H9 (cell line): ENCODE results near the gene TIMM17A. TPM values are rescaled to one million over a fixed set of nuclear protein-coding genes. Genes with fewer than 3 reads are reported as not detected.

ENCODE experiments used
- DNase-seq: peaks from one replicate; pipeline ENCODE4 v3.0.0-alpha.2; 2017
- H2AFZ ChIP-seq: one replicate; pipeline ENCODE4 v1.6.1; 2013; ENCODE audit warnings: mild to moderate bottlenecking, low read length, control low read depth, moderate library complexity
- H2AK5ac ChIP-seq: 2 replicates; pipeline ENCODE4 v1.6.1; 2013; ENCODE audit warnings: low read length, control low read depth, mixed read lengths; ENCODE audit not compliant: insufficient read length
- H2BK120ac ChIP-seq: one replicate; pipeline ENCODE4 v1.6.1; 2013; ENCODE audit warnings: low read depth, mild to moderate bottlenecking, low read length, control low read depth, inconsistent platforms; ENCODE audit not compliant: poor library complexity, severe bottlenecking
- H2BK12ac ChIP-seq: 2 replicates; pipeline ENCODE4 v1.6.1; 2013; ENCODE audit warnings: low read length, control low read depth, mixed read lengths, low read depth; ENCODE audit not compliant: insufficient read length
- H2BK15ac ChIP-seq: 2 replicates; pipeline ENCODE4 v1.6.1; 2013; ENCODE audit warnings: low read depth, low read length, control low read depth
- H2BK20ac ChIP-seq: one replicate; pipeline ENCODE4 v1.6.1; 2013; ENCODE audit warnings: low read depth, mild to moderate bottlenecking, low read length, control low read depth, inconsistent platforms; ENCODE audit not compliant: poor library complexity, severe bottlenecking
- H2BK5ac ChIP-seq: 2 replicates; pipeline ENCODE4 v1.6.1; 2013; ENCODE audit warnings: low read length, control low read depth, mixed read lengths; ENCODE audit not compliant: insufficient read length
- H3K14ac ChIP-seq: 2 replicates; pipeline ENCODE4 v1.6.1; 2013; ENCODE audit warnings: low read length, control low read depth; ENCODE audit not compliant: insufficient read depth
- H3K18ac ChIP-seq: 2 replicates; pipeline ENCODE4 v1.6.1; 2013; ENCODE audit warnings: low read depth, mild to moderate bottlenecking, mixed read lengths, low read length, control low read depth; ENCODE audit not compliant: insufficient read length
- H3K23ac ChIP-seq: 2 replicates; pipeline ENCODE4 v1.6.1; 2013; ENCODE audit warnings: low read length, control low read depth, mixed read lengths, low read depth; ENCODE audit not compliant: insufficient read length
- H3K23me2 ChIP-seq: 2 replicates; pipeline ENCODE4 v1.6.1; 2013; ENCODE audit warnings: low read depth, mild to moderate bottlenecking, mixed read lengths, low read length, control low read depth; ENCODE audit not compliant: insufficient read length, poor library complexity, severe bottlenecking
- H3K27ac ChIP-seq: 2 replicates; pipeline ENCODE4 v1.5.1; 2013; ENCODE audit warnings: low read length, control low read depth, mixed read lengths, low read depth; ENCODE audit not compliant: insufficient read length
- H3K27me3 ChIP-seq: 2 replicates; pipeline ENCODE4 v1.6.1; 2013; ENCODE audit warnings: low read length, control low read depth, inconsistent platforms; ENCODE audit not compliant: insufficient read depth
- H3K4ac ChIP-seq: 2 replicates; pipeline ENCODE4 v1.6.1; 2013; ENCODE audit warnings: low read depth, mild to moderate bottlenecking, control low read depth, inconsistent platforms, low read length, moderate library complexity
- H3K4me1 ChIP-seq: 2 replicates; pipeline ENCODE4 v1.6.1; 2013; ENCODE audit warnings: low read length, control low read depth, inconsistent platforms; ENCODE audit not compliant: insufficient read depth
- H3K4me2 ChIP-seq: 2 replicates; pipeline ENCODE4 v1.6.1; 2013; ENCODE audit warnings: low read length, control low read depth, mixed read lengths; ENCODE audit not compliant: insufficient read length, insufficient read depth
- H3K56ac ChIP-seq: 2 replicates; pipeline ENCODE4 v1.6.1; 2013; ENCODE audit warnings: low read depth, mild to moderate bottlenecking, mixed read lengths, low read length, control low read depth; ENCODE audit not compliant: insufficient read length
- H3K79me1 ChIP-seq: 2 replicates; pipeline ENCODE4 v1.6.1; 2013; ENCODE audit warnings: low read depth, mild to moderate bottlenecking, moderate library complexity, low read length, control low read depth, inconsistent platforms; ENCODE audit not compliant: insufficient read depth, poor library complexity, severe bottlenecking
- H3K79me2 ChIP-seq: 2 replicates; pipeline ENCODE4 v1.6.1; 2013; ENCODE audit warnings: low read length, control low read depth, inconsistent platforms; ENCODE audit not compliant: insufficient read depth
- H3K9ac ChIP-seq: 2 replicates; pipeline ENCODE4 v1.6.1; 2013; ENCODE audit warnings: low read length, control low read depth, mixed read lengths; ENCODE audit not compliant: insufficient read length; ENCODE audit errors: extremely low read depth
- H3K9me3 ChIP-seq: one replicate; pipeline ENCODE4 v1.6.1; 2013; ENCODE audit warnings: low read depth, low read length, inconsistent platforms; ENCODE audit not compliant: control insufficient read depth
- H3T11ph ChIP-seq: one replicate; pipeline ENCODE4 v1.6.1; 2013; ENCODE audit warnings: mild to moderate bottlenecking, low read length, control low read depth, inconsistent platforms
- H4K20me1 ChIP-seq: one replicate; pipeline ENCODE4 v1.6.1; 2013; ENCODE audit not compliant: control insufficient read depth, insufficient read length, insufficient read depth
- H4K5ac ChIP-seq: 2 replicates; pipeline ENCODE4 v1.6.1; 2013; ENCODE audit warnings: low read depth, mild to moderate bottlenecking, mixed read lengths, low read length, control low read depth; ENCODE audit not compliant: insufficient read length
- H4K8ac ChIP-seq: replicated peaks from 2 replicates; pipeline ENCODE4 v1.6.1; 2013; ENCODE audit warnings: low read length, control low read depth, mixed read lengths, low read depth; ENCODE audit not compliant: insufficient read length
- H4K91ac ChIP-seq: 2 replicates; pipeline ENCODE4 v1.6.1; 2013; ENCODE audit warnings: low read depth, mild to moderate bottlenecking, moderate library complexity, mixed read lengths, low read length, control low read depth; ENCODE audit not compliant: insufficient read length
- H3K27ac Mint-ChIP-seq, 3 experiments: 2 replicates in 2 of 3; 3 replicates in 1 of 3; pipeline ENCODE4 v1.8.0; 2020 to 2021; ENCODE audit warnings: mixed read lengths in 3 of 3, mild to moderate bottlenecking in 1 of 3, moderate library complexity in 1 of 3
- H3K27me3 Mint-ChIP-seq: 2 replicates; pipeline ENCODE4 v1.8.0; 2021; ENCODE audit warnings: low read depth, mild to moderate bottlenecking, moderate library complexity, mixed read lengths
- H3K36me3 Mint-ChIP-seq, 3 experiments: 2 replicates in 2 of 3; 3 replicates in 1 of 3; pipeline ENCODE4 v1.8.0; 2020 to 2021; ENCODE audit warnings: low read depth in 3 of 3, mixed read lengths in 3 of 3; ENCODE audit not compliant: insufficient read depth in 1 of 3
- H3K4me1 Mint-ChIP-seq, 2 experiments: 2 replicates each; pipeline ENCODE4 v1.8.0; 2020; ENCODE audit warnings: mixed read lengths in 2 of 2
- H3K4me3 Mint-ChIP-seq, 2 experiments: 2 replicates in 1 of 2; 3 replicates in 1 of 2; pipeline ENCODE4 v1.8.0; 2020 to 2021; ENCODE audit warnings: mild to moderate bottlenecking in 2 of 2, mixed read lengths in 2 of 2, moderate library complexity in 1 of 2
- H3K9me3 Mint-ChIP-seq, 2 experiments: 2 replicates in 1 of 2; 3 replicates in 1 of 2; pipeline ENCODE4 v1.8.0; 2020; ENCODE audit warnings: mild to moderate bottlenecking in 2 of 2, mixed read lengths in 2 of 2, moderate library complexity in 1 of 2
- CTCF ChIP-seq: fragments of 200-600 bp; sonication (generic); conservative IDR thresholded peaks from 3 replicates; pipeline ENCODE4 v1.8.0; 2021; ENCODE audit warnings: antibody characterized with exemption, mild to moderate bottlenecking
- total RNA-seq: library from RNA; stranded (reverse); gene quantifications from 2 replicates; pipeline ENCODE4 v1.2.1, GENCODE V29; 2021

Gene TIMM17A
- total RNA-seq, 1 experiment from 2014 or later, result 60.9 TPM

- peaks cover 8% of the 10 kb centered on the region; the same call in 1 of the 2 replicates for H3K27me3 ChIP-seq
- H3K23me2 ChIP-seq, result no peaks in the 10 kb centered on the region
- no peak overlapping the region for H3K14ac ChIP-seq
- Mint-ChIP-seq H3K27me3 (peaks cover 31% of the 10 kb centered on the region), H3K4me1 (peaks cover 24 to 27% of the 10 kb centered on the region in 2 experiments), H3K27ac (no peak overlapping the region), H3K9me3 (no peaks in the 10 kb centered on the region; a peak in 1 of 5 replicates), H3K36me3 (no peaks in the 10 kb centered on the region), H3K4me3 (no peak overlapping the region)
- H3K56ac ChIP-seq, result no peak overlapping the region
- no peak for DNase-seq
- H3T11ph ChIP-seq, result no peak overlapping the region
- H3K4me1 ChIP-seq, result no peaks in the 10 kb centered on the region
- H4K91ac ChIP-seq, result no peak overlapping the region
- no peak overlapping the region for H3K4ac ChIP-seq
- H3K79me2 ChIP-seq, result no peaks in the 10 kb centered on the region
- no peak overlapping the region for H2AFZ ChIP-seq
- no peak overlapping the region for H2AK5ac ChIP-seq
- no peak overlapping the region for H3K9ac ChIP-seq
- no peak overlapping the region for H2BK20ac ChIP-seq
- no peak overlapping the region for H2BK15ac ChIP-seq
- no peak overlapping the region for H3K23ac ChIP-seq
- no peak overlapping the region for H4K8ac ChIP-seq
- no peak overlapping the region for H3K18ac ChIP-seq
- TF ChIP-seq CTCF, result no peak
- no peak overlapping the region for H3K4me2 ChIP-seq
- no peaks in the 10 kb centered on the region for H3K79me1 ChIP-seq
- H2BK12ac ChIP-seq, result no peak overlapping the region
- H2BK120ac ChIP-seq, result no peak overlapping the region
- no peak overlapping the region for H3K27ac ChIP-seq
- H2BK5ac ChIP-seq, result no peak overlapping the region
- no peaks in the 10 kb centered on the region for H4K20me1 ChIP-seq
- no peak overlapping the region for H4K5ac ChIP-seq
- no peaks in the 10 kb centered on the region for H3K9me3 ChIP-seq
Measured at GRCh38 chr1:201949491-201949890, 5.8 kb upstream of the TIMM17A start.
